ENCODE results near the gene ODAD4.

Gene ODAD4

GRCh38 chr17:41968676-41969075, 38.3 kb downstream of the ODAD4 start:
- Histone ChIP-seq H3K9ac (ENCODE audit: low read length) (no peak overlapping the region), H4K20me1 (ENCODE audit: low read depth, low read length) (no peaks in the 10 kb centered on the region), H3K27me3 (ENCODE audit: low read length) (no peaks in the 10 kb centered on the region), H3K4me3 (ENCODE audit: insufficient read depth, low read length, poor library complexity, severe bottlenecking) (no peak overlapping the region), H3K9me3 (ENCODE audit: insufficient read depth, low read length) (no peaks in the 10 kb centered on the region), H3K27ac (ENCODE audit: low read depth, low read length) (no peak overlapping the region), H3K79me2 (ENCODE audit: insufficient read depth, low read length) (peaks cover 13% of the 10 kb centered on the region), H3F3A (ENCODE audit: insufficient read depth) (peaks cover 20% of the 10 kb centered on the region), H3K36me3 (ENCODE audit: low read length) (no peaks in the 10 kb centered on the region), H3K9me2 (replicated peaks; ENCODE audit: insufficient read depth, low read length) (no peaks in the 10 kb centered on the region), H3K4me2 (ENCODE audit: low read depth, low read length, poor library complexity, severe bottlenecking) (no peak overlapping the region), H2AFZ (ENCODE audit: low read depth, low read length, severe bottlenecking) (no peak overlapping the region)
- TF ChIP-seq CTCF (IDR thresholded peaks at IDR 0.05; ENCODE audit: insufficient read depth, low read length, poor library complexity, severe bottlenecking): no peak
- no peak for TF ChIP-seq EZH2phosphoT487 (conservative IDR thresholded peaks at IDR 0.05; ENCODE audit: low read length)

- Histone ChIP-seq H4K20me1 (ENCODE audit: low read depth, low read length) (no peaks in the 10 kb centered on the region), H3K27me3 (ENCODE audit: low read length) (no peaks in the 10 kb centered on the region), H3K9me2 (replicated peaks; ENCODE audit: insufficient read depth, low read length) (no peaks in the 10 kb centered on the region), H2AFZ (ENCODE audit: low read depth, low read length, severe bottlenecking) (no peak overlapping the region), H3K4me3 (ENCODE audit: insufficient read depth, low read length, poor library complexity, severe bottlenecking) (no peak overlapping the region), H3K36me3 (ENCODE audit: low read length) (no peaks in the 10 kb centered on the region), H3K4me2 (ENCODE audit: low read depth, low read length, poor library complexity, severe bottlenecking) (no peak overlapping the region), H3K9ac (ENCODE audit: low read length) (no peak overlapping the region), H3K27ac (ENCODE audit: low read depth, low read length) (no peak overlapping the region), H3K79me2 (ENCODE audit: insufficient read depth, low read length) (peaks cover 13% of the 10 kb centered on the region), H3K9me3 (ENCODE audit: insufficient read depth, low read length) (no peaks in the 10 kb centered on the region), H3F3A (ENCODE audit: insufficient read depth) (peaks cover 10% of the 10 kb centered on the region)
- TF ChIP-seq CTCF (IDR thresholded peaks at IDR 0.05; ENCODE audit: insufficient read depth, low read length, poor library complexity, severe bottlenecking) (no peak), EZH2phosphoT487 (conservative IDR thresholded peaks at IDR 0.05; ENCODE audit: low read length) (no peak)
These were observed 40.5 kb downstream of the ODAD4 start for GRCh38 chr17:41970901-41971331.

- H3K36me3 ChIP-seq (ENCODE audit: low read length): 0 out of 2 replicates have a peak, but pooled peaks cover 2% of the 10 kb centered on the region
- TF ChIP-seq CTCF (IDR thresholded peaks at IDR 0.05; ENCODE audit: insufficient read depth, low read length, poor library complexity, severe bottlenecking) (no peak), EZH2phosphoT487 (conservative IDR thresholded peaks at IDR 0.05; ENCODE audit: low read length) (no peak)
- H2AFZ ChIP-seq (ENCODE audit: low read depth, low read length, severe bottlenecking): no peak overlapping the region
- H3K4me2 ChIP-seq (ENCODE audit: low read depth, low read length, poor library complexity, severe bottlenecking): no peak overlapping the region
- H3K9me3 ChIP-seq (ENCODE audit: insufficient read depth, low read length): no peaks in the 10 kb centered on the region
- H4K20me1 ChIP-seq (ENCODE audit: low read depth, low read length): no peaks in the 10 kb centered on the region
- no peak overlapping the region for H3K4me3 ChIP-seq (ENCODE audit: insufficient read depth, low read length, poor library complexity, severe bottlenecking)
- no peak overlapping the region for H3K9ac ChIP-seq (ENCODE audit: low read length)
- peaks cover 10% of the 10 kb centered on the region for H3K79me2 ChIP-seq (ENCODE audit: insufficient read depth, low read length)
- no peak overlapping the region for H3K27ac ChIP-seq (ENCODE audit: low read depth, low read length)
- H3F3A ChIP-seq (ENCODE audit: insufficient read depth): peaks cover 10% of the 10 kb centered on the region
- no peaks in the 10 kb centered on the region for H3K27me3 ChIP-seq (ENCODE audit: low read length)
- H3K9me2 ChIP-seq (replicated peaks; ENCODE audit: insufficient read depth, low read length): no peaks in the 10 kb centered on the region
These were observed 41.5 kb downstream of the ODAD4 start for GRCh38 chr17:41971721-41972523.

All from SU-DHL-6 (cell line).